Rectal smooth muscle tissue (tissue), 1 donor: ENCODE data around the gene LINGO3.

Source experiments
- H3K27ac ChIP-seq: one replicate; pipeline ENCODE4 v1.7.0; 2013; ENCODE audit warnings: low read depth, low read length, inconsistent platforms
- H3K27me3 ChIP-seq: one replicate; pipeline ENCODE4 v1.7.0; 2013; ENCODE audit warnings: low read length; ENCODE audit not compliant: control insufficient read depth, insufficient read depth
- H3K36me3 ChIP-seq: one replicate; pipeline ENCODE4 v1.7.0; 2013; ENCODE audit warnings: low read length; ENCODE audit not compliant: control insufficient read depth, insufficient read depth
- H3K4me1 ChIP-seq: one replicate; pipeline ENCODE4 v1.7.0; 2013; ENCODE audit warnings: low read length; ENCODE audit not compliant: control insufficient read depth, insufficient read depth
- H3K4me3 ChIP-seq: one replicate; pipeline ENCODE4 v1.7.0; 2013; ENCODE audit warnings: low read length
- H3K9ac ChIP-seq: one replicate; pipeline ENCODE4 v1.7.0; 2013; ENCODE audit warnings: low read length

Gene LINGO3

DNA sequence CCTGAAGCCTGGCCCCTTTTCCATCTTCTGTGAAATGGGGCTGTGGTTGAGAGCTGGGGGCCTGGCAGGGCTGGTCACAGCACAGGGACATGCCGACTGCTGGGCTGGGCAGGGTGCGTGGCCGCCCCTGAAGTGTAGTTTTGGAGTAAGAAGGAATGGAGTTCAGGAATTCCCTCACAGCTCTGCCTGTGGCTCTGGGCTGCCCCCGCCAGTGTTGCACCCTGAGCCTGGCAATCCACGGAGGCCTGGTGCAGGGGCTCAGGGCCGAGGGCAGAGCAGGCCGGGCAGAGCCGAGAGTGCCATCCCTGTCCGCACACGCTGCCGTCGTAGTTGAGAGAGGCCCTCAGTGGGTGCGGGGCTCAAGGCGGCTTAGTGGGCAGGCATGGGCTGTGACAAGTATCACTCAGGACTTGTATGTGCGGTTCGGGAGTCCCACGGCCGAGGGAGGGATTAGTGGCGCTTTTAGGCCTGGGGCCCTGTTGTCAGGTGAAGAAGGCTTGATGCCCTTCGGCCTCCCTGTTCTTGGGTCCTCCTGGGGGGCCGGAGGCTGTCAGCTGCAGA is 30.2 kb upstream of the LINGO3 start:
- Histone ChIP-seq H3K4me3 (no peak overlapping the region), H3K9ac (no peak overlapping the region), H3K27ac (no peak overlapping the region), H3K27me3 (no peaks in the 10 kb centered on the region), H3K4me1 (no peaks in the 10 kb centered on the region), H3K36me3 (peaks cover 8% of the 10 kb centered on the region)

DNA sequence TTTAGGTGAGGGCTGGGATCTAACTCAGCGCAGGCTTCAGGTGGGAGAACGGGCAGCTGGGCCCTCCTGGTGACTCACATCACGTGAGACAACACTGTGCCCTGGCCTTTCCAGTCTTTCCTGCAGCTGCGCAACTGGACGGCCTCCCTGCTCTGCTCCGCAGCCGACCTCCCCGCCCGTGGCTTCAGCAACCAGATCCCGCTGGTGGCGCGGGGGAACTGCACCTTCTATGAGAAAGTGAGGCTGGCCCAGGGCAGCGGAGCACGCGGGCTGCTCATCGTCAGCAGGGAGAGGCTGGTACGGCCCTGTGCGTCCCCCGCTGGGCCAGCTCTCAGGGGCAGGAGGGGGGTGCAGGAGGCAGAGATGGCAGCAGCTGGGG is 29.4 kb upstream of the LINGO3 start:
- H3K27ac ChIP-seq, result no peak overlapping the region
- H3K9ac ChIP-seq, result no peak overlapping the region
- no peaks in the 10 kb centered on the region for H3K4me1 ChIP-seq
- peaks cover 8% of the 10 kb centered on the region for H3K36me3 ChIP-seq
- no peak overlapping the region for H3K4me3 ChIP-seq
- no peaks in the 10 kb centered on the region for H3K27me3 ChIP-seq

DNA sequence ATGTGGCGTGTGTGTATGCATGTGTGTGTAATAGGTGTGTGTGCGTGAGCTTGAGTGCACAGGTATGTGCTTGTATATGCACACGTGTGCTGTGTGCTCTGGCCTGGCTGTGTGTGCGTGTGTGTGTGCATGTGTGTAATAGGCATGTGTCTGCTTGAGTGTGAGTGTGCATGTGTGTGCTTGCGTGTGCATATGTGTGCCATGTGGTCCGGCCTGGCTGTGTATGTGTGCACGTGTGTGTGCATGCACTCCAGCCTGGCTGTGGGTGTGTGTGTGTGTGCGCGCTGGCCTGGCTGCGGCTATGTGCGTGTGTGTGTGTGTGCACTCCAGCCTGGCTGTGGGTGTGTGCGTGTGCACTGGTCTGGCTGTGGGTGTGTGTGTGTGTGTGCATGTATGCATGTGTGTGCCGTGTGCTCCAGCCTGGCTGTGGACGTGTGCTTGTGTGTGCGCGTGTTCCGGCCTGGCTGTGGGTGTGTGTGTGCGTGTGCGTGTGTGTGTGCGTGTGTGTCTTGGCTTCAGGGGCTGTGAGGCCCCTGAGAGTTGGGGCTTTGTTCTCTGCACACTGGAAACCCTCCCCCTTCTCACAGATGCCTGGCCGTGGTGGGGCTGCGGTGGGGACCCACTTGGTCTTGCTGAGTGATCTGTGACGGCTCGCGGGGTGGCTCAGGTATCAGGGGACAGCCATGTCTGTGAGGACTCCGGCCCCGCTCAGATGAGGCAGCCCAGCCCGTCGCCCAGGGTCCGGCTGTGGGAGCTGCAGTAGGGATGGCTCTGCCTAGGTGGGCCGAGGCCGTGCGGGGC is 28.8 kb upstream of the LINGO3 start:
- no peaks in the 10 kb centered on the region for H3K27me3 ChIP-seq
- peaks cover 8% of the 10 kb centered on the region for H3K36me3 ChIP-seq
- no peak overlapping the region for H3K27ac ChIP-seq
- H3K9ac ChIP-seq, result no peak overlapping the region
- H3K4me1 ChIP-seq, result no peaks in the 10 kb centered on the region
- H3K4me3 ChIP-seq, result no peak overlapping the region

DNA sequence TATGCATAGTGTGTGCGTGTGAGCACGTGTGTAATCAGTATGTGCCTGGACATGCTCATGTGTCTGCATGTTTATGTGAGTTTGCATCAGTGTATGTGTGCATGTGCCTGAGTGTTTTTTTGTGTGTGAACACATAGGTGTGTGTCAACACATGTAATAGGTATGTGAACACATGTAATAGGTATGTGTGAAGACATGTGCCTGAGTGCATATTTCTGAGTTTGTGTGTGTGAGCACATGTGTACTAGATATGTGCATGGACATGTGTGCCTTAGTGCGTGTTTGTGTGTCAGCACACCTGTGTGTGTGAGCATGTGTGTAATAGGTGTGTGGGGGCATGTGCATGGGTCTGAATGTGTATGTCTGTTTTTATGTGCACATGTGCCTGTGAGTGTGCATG is 27.9 kb upstream of the LINGO3 start:
- H3K27ac ChIP-seq, result no peak overlapping the region
- H3K4me1 ChIP-seq, result no peaks in the 10 kb centered on the region
- H3K27me3 ChIP-seq, result no peaks in the 10 kb centered on the region
- H3K9ac ChIP-seq, result no peak overlapping the region
- H3K36me3 ChIP-seq, result peaks cover 8% of the 10 kb centered on the region
- H3K4me3 ChIP-seq, result no peak overlapping the region

DNA sequence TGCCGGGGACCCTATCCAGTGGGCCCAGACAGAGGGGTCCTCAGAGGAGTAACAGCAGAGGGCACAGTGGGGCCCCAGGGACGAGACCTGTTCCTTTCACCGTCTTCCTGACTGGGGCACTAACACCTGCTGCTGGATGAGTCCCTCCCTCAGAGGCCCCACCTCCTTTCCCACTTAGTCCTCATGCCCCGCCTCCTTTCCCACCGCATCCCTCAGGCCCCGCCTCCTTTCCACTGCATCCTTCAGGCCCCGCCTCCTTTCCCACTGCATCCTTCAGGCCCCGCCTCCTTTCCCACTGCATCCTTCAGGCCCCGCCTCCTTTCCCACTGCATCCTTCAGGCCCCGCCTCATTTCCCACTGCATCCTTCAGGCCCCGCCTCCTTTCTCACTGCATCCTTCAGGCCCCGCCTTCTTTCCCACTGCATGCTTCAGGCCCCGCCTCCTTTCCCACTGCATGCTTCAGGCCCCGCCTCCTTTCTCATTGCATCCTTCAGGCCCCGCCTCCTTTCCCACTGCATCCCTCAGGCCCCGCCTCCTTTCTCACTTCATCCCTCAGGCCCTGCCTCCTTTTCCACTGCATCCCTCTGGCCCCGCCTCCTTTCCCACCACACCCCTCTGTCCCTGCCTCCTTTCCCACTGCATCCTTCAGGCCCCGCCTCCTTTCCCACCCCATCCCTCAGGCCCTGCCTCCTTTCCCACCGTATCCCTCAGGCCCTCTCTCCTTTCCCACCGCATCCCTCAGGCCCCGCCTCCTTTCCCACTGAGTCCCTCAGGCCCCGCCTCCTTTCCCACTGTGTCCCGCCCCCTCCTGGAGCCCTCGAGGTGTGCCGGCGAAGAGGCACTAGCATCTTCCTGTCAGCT is 27.3 kb upstream of the LINGO3 start:
- Histone ChIP-seq H3K36me3 (peaks cover 8% of the 10 kb centered on the region), H3K27ac (no peak overlapping the region), H3K9ac (no peak overlapping the region), H3K4me3 (no peak overlapping the region), H3K4me1 (no peaks in the 10 kb centered on the region), H3K27me3 (no peaks in the 10 kb centered on the region)

DNA sequence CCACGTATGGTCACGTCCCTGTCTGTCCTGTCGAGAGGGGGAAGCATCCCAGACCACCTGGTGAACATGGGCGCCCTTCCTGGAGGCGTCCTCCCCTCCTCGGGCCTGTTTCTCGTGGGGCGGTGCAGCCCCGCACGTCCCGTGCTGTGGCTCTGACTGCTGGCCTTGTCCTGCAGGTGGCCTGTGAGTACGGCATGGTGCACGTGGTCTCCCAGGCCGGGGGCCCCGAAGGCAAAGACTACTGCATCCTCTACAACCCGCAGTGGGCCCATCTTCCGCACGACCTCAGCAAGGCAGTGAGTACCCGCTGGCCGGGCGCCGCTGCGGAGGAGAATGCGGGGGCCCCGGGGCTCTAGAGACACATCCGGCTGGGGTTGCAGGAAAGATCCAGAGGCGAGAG is 26.5 kb upstream of the LINGO3 start:
- H3K4me3 ChIP-seq, result no peak overlapping the region
- peaks cover 6% of the 10 kb centered on the region for H3K36me3 ChIP-seq
- no peak overlapping the region for H3K9ac ChIP-seq
- H3K4me1 ChIP-seq, result peaks cover 3% of the 10 kb centered on the region
- no peak overlapping the region for H3K27ac ChIP-seq
- H3K27me3 ChIP-seq, result no peaks in the 10 kb centered on the region

DNA sequence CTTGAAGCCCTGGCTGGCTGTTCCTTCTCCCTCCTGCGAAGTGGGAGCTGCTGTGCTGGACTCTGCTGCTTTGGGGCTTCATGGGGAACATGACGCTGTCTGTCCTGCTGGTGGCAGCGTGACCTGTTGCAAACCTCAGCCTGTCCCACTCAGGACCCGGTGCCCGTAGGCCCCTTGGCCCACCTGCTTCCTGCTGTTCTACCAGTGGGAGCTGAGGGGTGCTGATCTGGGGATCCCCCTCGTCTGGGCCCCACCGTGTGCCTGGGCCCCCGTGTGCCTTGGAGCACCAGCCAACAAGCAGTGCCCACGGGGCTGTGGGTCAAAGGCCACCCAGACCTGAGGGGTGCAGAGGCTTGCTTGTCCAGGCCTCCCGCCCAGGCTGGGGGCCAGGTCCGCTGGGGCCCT is 25.9 kb upstream of the LINGO3 start:
- Histone ChIP-seq H3K27me3 (no peaks in the 10 kb centered on the region), H3K27ac (no peak overlapping the region), H3K9ac (no peak overlapping the region), H3K4me1 (peaks cover 9% of the 10 kb centered on the region), H3K36me3 (peaks cover 3% of the 10 kb centered on the region), H3K4me3 (peak overlapping the region; percentile 10)

DNA sequence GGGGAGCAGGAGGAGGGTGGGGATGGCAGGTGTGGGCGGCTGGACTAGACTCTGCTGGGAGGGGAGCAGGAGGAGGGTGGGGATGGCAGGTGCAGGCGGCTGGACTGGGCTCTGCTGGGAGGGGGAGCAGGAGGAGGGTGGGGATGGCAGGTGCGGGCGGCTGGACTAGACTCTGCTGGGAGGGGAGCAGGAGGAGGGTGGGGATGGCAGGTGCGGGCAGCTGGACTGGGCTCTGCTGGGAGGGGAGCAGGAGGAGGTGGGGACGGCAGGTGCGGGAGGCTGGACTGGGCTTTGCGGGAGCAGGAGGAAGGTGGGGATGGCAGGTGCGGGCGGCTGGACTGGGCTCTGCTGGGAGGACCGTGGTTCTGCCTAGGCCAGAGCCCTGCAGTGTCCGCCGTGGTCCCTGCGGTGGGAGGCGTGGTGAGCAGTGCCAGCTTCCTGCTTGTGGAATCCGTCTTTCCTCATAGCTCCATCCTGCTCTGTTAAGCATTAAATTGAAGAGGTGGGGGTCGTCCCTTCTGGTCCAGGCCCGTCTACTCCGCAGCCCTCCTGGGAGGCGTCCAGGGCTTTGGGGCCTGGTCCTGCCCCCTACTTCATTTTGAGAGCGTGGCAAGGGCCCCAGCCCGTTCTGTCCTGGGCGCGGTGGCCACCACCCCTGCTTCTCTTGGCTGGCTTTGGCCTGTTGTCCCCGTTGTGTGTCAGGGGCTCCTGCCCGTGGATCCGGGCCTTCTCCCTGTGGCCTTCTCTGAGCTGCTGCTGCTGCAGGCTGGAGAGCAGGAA is 25.3 kb upstream of the LINGO3 start:
- Histone ChIP-seq H3K36me3 (peaks cover 3% of the 10 kb centered on the region), H3K4me3 (peak overlapping the region; percentile 10), H3K9ac (no peak overlapping the region), H3K27me3 (no peaks in the 10 kb centered on the region), H3K27ac (no peak overlapping the region), H3K4me1 (peaks cover 9% of the 10 kb centered on the region)

DNA sequence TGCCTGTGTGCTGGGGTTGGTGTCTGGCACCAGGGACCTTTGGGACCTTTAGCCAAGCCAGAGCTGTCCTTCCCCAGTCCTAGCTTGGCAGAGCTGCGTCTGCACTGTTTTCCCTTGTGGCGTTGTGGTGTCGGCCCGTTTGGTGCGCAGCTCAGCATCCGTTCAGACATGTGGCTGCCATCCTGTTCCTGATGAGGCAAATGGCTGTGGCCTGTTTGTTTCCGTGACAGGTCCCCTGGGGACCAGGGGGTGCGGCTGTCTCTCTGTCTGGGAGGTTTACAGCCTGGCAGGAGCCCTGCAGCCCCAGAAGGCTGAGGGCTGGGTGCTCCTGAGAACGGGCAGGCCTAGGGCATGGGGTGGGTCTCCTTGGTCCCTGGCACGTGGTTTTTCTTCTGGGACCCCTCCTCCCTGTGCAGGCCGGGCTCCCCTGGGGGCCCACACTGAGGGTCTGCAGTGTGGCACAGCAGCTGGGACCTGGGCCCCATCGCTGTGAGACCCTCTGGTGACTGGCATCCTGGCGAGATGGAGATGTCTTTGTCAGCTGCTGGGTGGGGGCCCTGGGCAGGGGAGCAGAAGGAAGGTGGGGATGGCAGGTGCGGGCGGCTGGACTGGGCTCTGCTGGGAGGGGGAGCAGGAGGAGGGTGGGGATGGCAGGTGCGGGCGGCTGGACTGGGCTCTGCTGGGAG is 24.5 kb upstream of the LINGO3 start:
- peak overlapping the region; percentile 24 for H3K27ac ChIP-seq

DNA sequence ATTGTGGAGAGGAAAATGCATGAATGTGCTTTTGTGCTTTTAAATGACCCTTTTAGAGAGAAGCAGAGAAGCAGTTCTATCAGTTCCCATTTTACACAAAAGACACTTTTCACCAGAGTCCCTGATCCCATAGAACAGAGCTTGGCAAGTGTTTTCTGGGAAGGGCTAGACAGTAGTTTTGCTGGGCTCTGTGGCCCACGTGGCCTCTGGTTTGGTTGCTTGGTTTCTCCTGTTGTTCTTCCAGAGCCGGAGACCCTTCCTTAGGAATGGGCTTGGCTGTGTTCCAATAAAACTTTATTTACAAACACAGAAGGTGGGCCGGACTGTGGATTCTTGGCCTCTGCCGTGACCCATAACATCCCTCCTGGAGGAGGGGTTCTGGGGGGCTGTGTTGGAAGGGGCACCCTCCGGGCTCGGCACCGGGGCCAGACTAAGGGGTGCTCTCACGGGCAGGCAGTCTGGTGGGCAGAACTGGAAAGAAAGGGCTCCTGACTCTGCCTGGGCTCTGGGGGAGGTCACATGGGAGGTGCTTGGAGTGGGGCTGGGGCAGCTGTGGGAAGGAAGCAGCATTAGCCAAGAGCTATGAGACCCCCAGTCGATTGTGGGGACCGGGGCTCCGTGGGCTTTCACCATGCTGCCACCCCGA is 23.8 kb upstream of the LINGO3 start:
- peak overlapping the region; percentile 24 for H3K27ac ChIP-seq
- peaks cover 12% of the 10 kb centered on the region for H3K4me1 ChIP-seq
- H3K27me3 ChIP-seq, result no peaks in the 10 kb centered on the region
- H3K4me3 ChIP-seq, result peak overlapping the region; percentile 30
- H3K36me3 ChIP-seq, result no peaks in the 10 kb centered on the region
- H3K9ac ChIP-seq, result no peak overlapping the region

More for the DNA sequence above, 24.5 kb upstream of the LINGO3 start:
- Histone ChIP-seq H3K4me1 (peaks cover 9% of the 10 kb centered on the region), H3K36me3 (no peaks in the 10 kb centered on the region), H3K4me3 (peak overlapping the region; percentile 30), H3K9ac (peak overlapping the region; percentile 41), H3K27me3 (no peaks in the 10 kb centered on the region)

DNA sequence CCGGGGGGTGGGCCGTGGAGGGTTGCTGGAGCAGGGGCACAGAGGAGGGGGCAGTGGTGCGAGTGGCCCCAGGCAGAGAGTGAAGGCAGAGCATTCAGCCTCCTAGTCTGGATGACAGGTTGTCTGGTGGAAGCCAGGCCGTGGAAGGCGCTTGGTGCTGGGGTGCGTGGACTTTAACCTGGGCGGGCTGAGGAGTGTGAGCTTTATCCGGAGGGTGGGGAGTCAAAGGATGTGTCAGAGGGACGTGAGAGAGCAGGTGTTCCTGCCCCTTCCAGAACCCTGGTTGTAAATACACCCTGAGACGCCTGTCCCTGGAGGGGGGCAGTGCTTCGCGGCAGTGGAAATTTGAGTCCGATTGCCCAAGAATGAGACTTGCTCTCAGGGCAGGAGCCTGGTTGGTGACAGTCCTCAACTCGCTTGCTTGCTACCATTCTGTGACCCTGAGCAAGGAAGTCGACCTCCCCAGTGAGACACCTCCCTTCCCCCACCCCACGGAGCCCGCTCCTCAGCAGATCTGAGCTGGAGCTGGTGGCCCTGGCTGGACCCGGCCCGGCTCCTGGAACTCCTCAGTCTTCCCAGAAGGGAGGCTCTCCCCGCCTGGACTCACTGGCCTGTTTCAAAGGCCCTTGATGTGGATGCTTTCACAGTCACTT is 22.8 kb upstream of the LINGO3 start:
- H3K36me3 ChIP-seq, result no peaks in the 10 kb centered on the region
- H3K27me3 ChIP-seq, result no peaks in the 10 kb centered on the region
- no peak overlapping the region for H3K9ac ChIP-seq
- no peak overlapping the region for H3K27ac ChIP-seq
- H3K4me1 ChIP-seq, result peaks cover 13% of the 10 kb centered on the region
- peak overlapping the region; percentile 52 for H3K4me3 ChIP-seq
